ENCODE data around the gene EGFR.

The EGFR gene

GRCh38 chr7:55155351-55156117, 136.7 kb downstream of the EGFR start:
- DNase-seq = no peak
- Histone ChIP-seq H3K9me2 (replicated peaks; ENCODE audit: insufficient read depth, low read length) (no peaks in the 10 kb centered on the region), H3F3A (ENCODE audit: insufficient read depth, low read length) (no peaks in the 10 kb centered on the region), H3K79me2 (ENCODE audit: low read length) (no peaks in the 10 kb centered on the region), H3K36me3 (replicated peaks; ENCODE audit: insufficient read depth, low read length) (no peaks in the 10 kb centered on the region), H3K27ac (ENCODE audit: low read length) (no peak overlapping the region), H3K9ac (ENCODE audit: low read length) (no peak overlapping the region), H3K9me3 (replicated peaks; ENCODE audit: insufficient read depth, low read length) (no peaks in the 10 kb centered on the region), H3K4me2 (ENCODE audit: low read depth, low read length) (no peak overlapping the region), H4K20me1 (ENCODE audit: insufficient read depth, low read length) (no peaks in the 10 kb centered on the region), H3K4me3 (ENCODE audit: low read length) (no peak overlapping the region), H2AFZ (ENCODE audit: low read length) (no peak overlapping the region), H3K4me1 (ENCODE audit: low read length) (no peaks in the 10 kb centered on the region), H3K27me3 (replicated peaks; ENCODE audit: insufficient read depth, low read length) (no peaks in the 10 kb centered on the region)
- TF ChIP-seq EZH2phosphoT487 (IDR thresholded peaks at IDR 0.05; ENCODE audit: low read length) = no peak
- no peak for TF ChIP-seq CTCF (IDR thresholded peaks at IDR 0.05; ENCODE audit: low read length)
- TF ChIP-seq EZH2 (optimal IDR thresholded peaks at IDR 0.05; ENCODE audit: low read depth, low read length) = no peak

GRCh38 chr7:55156919-55157763, 138.3 kb downstream of the EGFR start:
- Histone ChIP-seq H3K4me2 (ENCODE audit: low read depth, low read length) (no peak overlapping the region), H3F3A (ENCODE audit: insufficient read depth, low read length) (no peaks in the 10 kb centered on the region), H2AFZ (ENCODE audit: low read length) (no peak overlapping the region), H3K79me2 (ENCODE audit: low read length) (no peaks in the 10 kb centered on the region), H3K4me3 (ENCODE audit: low read length) (no peak overlapping the region), H3K4me1 (ENCODE audit: low read length) (no peaks in the 10 kb centered on the region), H3K9me3 (replicated peaks; ENCODE audit: insufficient read depth, low read length) (no peaks in the 10 kb centered on the region), H3K27me3 (replicated peaks; ENCODE audit: insufficient read depth, low read length) (no peaks in the 10 kb centered on the region), H3K9me2 (replicated peaks; ENCODE audit: insufficient read depth, low read length) (no peaks in the 10 kb centered on the region), H3K9ac (ENCODE audit: low read length) (no peak overlapping the region), H4K20me1 (ENCODE audit: insufficient read depth, low read length) (no peaks in the 10 kb centered on the region), H3K27ac (ENCODE audit: low read length) (no peak overlapping the region), H3K36me3 (replicated peaks; ENCODE audit: insufficient read depth, low read length) (no peaks in the 10 kb centered on the region)
- no peak for TF ChIP-seq EZH2phosphoT487 (IDR thresholded peaks at IDR 0.05; ENCODE audit: low read length)
- no peak for TF ChIP-seq EZH2 (optimal IDR thresholded peaks at IDR 0.05; ENCODE audit: low read depth, low read length)
- TF ChIP-seq CTCF (IDR thresholded peaks at IDR 0.05; ENCODE audit: low read length) = no peak
- no peak for DNase-seq

GRCh38 chr7:55157764-55158105, 138.9 kb downstream of the EGFR start:
- Histone ChIP-seq H3K4me3 (ENCODE audit: low read length) (no peak overlapping the region), H3K79me2 (ENCODE audit: low read length) (no peaks in the 10 kb centered on the region), H3K9ac (ENCODE audit: low read length) (no peak overlapping the region), H3K4me2 (ENCODE audit: low read depth, low read length) (no peak overlapping the region), H3K27ac (ENCODE audit: low read length) (no peak overlapping the region), H3K27me3 (replicated peaks; ENCODE audit: insufficient read depth, low read length) (no peaks in the 10 kb centered on the region), H3K36me3 (replicated peaks; ENCODE audit: insufficient read depth, low read length) (no peaks in the 10 kb centered on the region), H4K20me1 (ENCODE audit: insufficient read depth, low read length) (no peaks in the 10 kb centered on the region), H2AFZ (ENCODE audit: low read length) (no peak overlapping the region), H3F3A (ENCODE audit: insufficient read depth, low read length) (no peaks in the 10 kb centered on the region), H3K9me2 (replicated peaks; ENCODE audit: insufficient read depth, low read length) (no peaks in the 10 kb centered on the region), H3K4me1 (ENCODE audit: low read length) (no peaks in the 10 kb centered on the region), H3K9me3 (replicated peaks; ENCODE audit: insufficient read depth, low read length) (no peaks in the 10 kb centered on the region)
- no peak for TF ChIP-seq EZH2phosphoT487 (IDR thresholded peaks at IDR 0.05; ENCODE audit: low read length)
- TF ChIP-seq CTCF (IDR thresholded peaks at IDR 0.05; ENCODE audit: low read length) = no peak
- TF ChIP-seq EZH2 (optimal IDR thresholded peaks at IDR 0.05; ENCODE audit: low read depth, low read length) = no peak
- no peak for DNase-seq
